HG03196 (cell line): ENCODE results near the gene ZFAND3.

Experiments used
- ATAC-seq: cut with Tn5 transposase; IDR thresholded peaks from one replicate; pipeline ENCODE4 v1.9.1; 2021; ENCODE audit not compliant: unreplicated experiment

The ZFAND3 gene

GRCh38 chr6:38077488-38078030, 258.0 kb downstream of the ZFAND3 start:
- ATAC-seq = no peak

- no peak for ATAC-seq
Observed at GRCh38 chr6:38078671-38079070, 259.1 kb downstream of the ZFAND3 start.

- no peak for ATAC-seq
Observed at GRCh38 chr6:38079107-38079506, 259.6 kb downstream of the ZFAND3 start.

- no peak for ATAC-seq
Observed at GRCh38 chr6:38079537-38079936, 260.0 kb downstream of the ZFAND3 start.

- ATAC-seq = no peak
Observed at GRCh38 chr6:38080360-38080759, 260.8 kb downstream of the ZFAND3 start.

GRCh38 chr6:38080889-38081288, 261.4 kb downstream of the ZFAND3 start:
- ATAC-seq = no peak

GRCh38 chr6:38085031-38085430, 265.5 kb downstream of the ZFAND3 start:
- ATAC-seq = no peak

GRCh38 chr6:38086346-38086745, 266.8 kb downstream of the ZFAND3 start:
- ATAC-seq = no peak

- ATAC-seq = no peak
Observed at GRCh38 chr6:38088010-38088409, 268.5 kb downstream of the ZFAND3 start.

GRCh38 chr6:38088829-38089228, 269.3 kb downstream of the ZFAND3 start:
- ATAC-seq = no peak

- no peak for ATAC-seq
Observed at GRCh38 chr6:38091613-38092012, 272.1 kb downstream of the ZFAND3 start.

- ATAC-seq = no peak
Observed at GRCh38 chr6:38092465-38092864, 272.9 kb downstream of the ZFAND3 start.

- no peak for ATAC-seq
Observed at GRCh38 chr6:38092964-38093363, 273.4 kb downstream of the ZFAND3 start.

- ATAC-seq = no peak
Observed at GRCh38 chr6:38095054-38095453, 275.5 kb downstream of the ZFAND3 start.

GRCh38 chr6:38099221-38099620, 279.7 kb downstream of the ZFAND3 start:
- ATAC-seq = no peak

- no peak for ATAC-seq
Observed at GRCh38 chr6:38100380-38100779, 280.9 kb downstream of the ZFAND3 start.

GRCh38 chr6:38103921-38104320, 284.4 kb downstream of the ZFAND3 start:
- no peak for ATAC-seq

GRCh38 chr6:38105066-38105465, 285.5 kb downstream of the ZFAND3 start:
- no peak for ATAC-seq

- no peak for ATAC-seq
Observed at GRCh38 chr6:38107073-38107472, 287.5 kb downstream of the ZFAND3 start.

- no peak for ATAC-seq
Observed at GRCh38 chr6:38110481-38110971, 291.0 kb downstream of the ZFAND3 start.

GRCh38 chr6:38112181-38112580, 292.7 kb downstream of the ZFAND3 start:
- ATAC-seq = no peak

- ATAC-seq = no peak
Observed at GRCh38 chr6:38113825-38114576, 294.5 kb downstream of the ZFAND3 start.
